ENCODE results near the gene PITX2.

PITX2 gene

GRCh38 chr4:110666030-110666429 lies 43.2 kb upstream of the PITX2 start:
- TF ChIP-seq CTCF (IDR thresholded peaks at IDR 0.05; ENCODE audit: low read depth, low read length, missing control alignments): no peak
- DNase-seq: no peak
- no peak overlapping the region for H3K4me3 ChIP-seq (ENCODE audit: low read depth, low read length)
- no peak overlapping the region for H3K27ac ChIP-seq
- H3K36me3 ChIP-seq (replicated peaks): no peaks in the 10 kb centered on the region
- in situ Hi-C loops (cut with HindIII; ENCODE audit: low pct_ligation_motif_present, low sequenced_read_pairs): no loop called here
- H3K27me3 ChIP-seq (replicated peaks): no peaks in the 10 kb centered on the region

GRCh38 chr4:110663738-110664444 lies 41.0 kb upstream of the PITX2 start:
- H3K27ac ChIP-seq: no peak overlapping the region
- H3K4me3 ChIP-seq (ENCODE audit: low read depth, low read length): no peak overlapping the region
- in situ Hi-C loops (cut with HindIII; ENCODE audit: low pct_ligation_motif_present, low sequenced_read_pairs): no loop called here
- DNase-seq: no peak
- no peaks in the 10 kb centered on the region for H3K27me3 ChIP-seq (replicated peaks)
- H3K36me3 ChIP-seq (replicated peaks): no peaks in the 10 kb centered on the region
- TF ChIP-seq CTCF (IDR thresholded peaks at IDR 0.05; ENCODE audit: low read depth, low read length, missing control alignments): no peak

- TF ChIP-seq CTCF (IDR thresholded peaks at IDR 0.05; ENCODE audit: low read depth, low read length, missing control alignments): no peak
- Histone ChIP-seq H3K4me3 (ENCODE audit: low read depth, low read length) (no peak overlapping the region), H3K27ac (no peak overlapping the region), H3K36me3 (replicated peaks) (no peaks in the 10 kb centered on the region), H3K27me3 (replicated peaks) (no peaks in the 10 kb centered on the region)
- in situ Hi-C loops (cut with HindIII; ENCODE audit: low pct_ligation_motif_present, low sequenced_read_pairs): no loop called here
- no peak for DNase-seq
These were observed 40.3 kb upstream of the PITX2 start for GRCh38 chr4:110663206-110663605.

GRCh38 chr4:110660755-110661154 lies 37.9 kb upstream of the PITX2 start:
- Histone ChIP-seq H3K4me3 (ENCODE audit: low read depth, low read length) (no peak overlapping the region), H3K27ac (no peak overlapping the region), H3K27me3 (replicated peaks) (no peaks in the 10 kb centered on the region), H3K36me3 (replicated peaks) (no peaks in the 10 kb centered on the region)
- DNase-seq: no peak
- in situ Hi-C loops (cut with HindIII; ENCODE audit: low pct_ligation_motif_present, low sequenced_read_pairs): no loop called here
- TF ChIP-seq CTCF (IDR thresholded peaks at IDR 0.05; ENCODE audit: low read depth, low read length, missing control alignments): no peak

DNA sequence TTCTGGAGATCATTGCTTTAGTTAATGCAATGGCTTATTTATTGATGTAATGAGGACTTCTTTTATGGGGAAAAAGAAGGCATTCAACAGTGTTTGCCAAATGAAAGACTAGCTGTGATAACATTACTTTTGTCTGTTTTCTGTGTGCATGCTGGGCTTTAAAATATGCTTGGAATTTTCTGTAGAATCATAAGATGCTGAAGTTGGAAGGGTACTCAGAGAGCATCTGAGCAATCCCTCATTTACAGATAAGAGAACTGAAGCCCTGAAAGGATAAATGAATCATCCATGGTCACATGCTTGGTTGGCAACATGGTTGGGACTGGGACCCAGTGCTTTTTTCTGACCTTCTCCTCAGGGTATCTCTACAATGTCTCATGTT lies 31.4 kb upstream of the PITX2 start:
- H3K4me3 ChIP-seq (ENCODE audit: low read depth, low read length): no peak overlapping the region
- no peaks in the 10 kb centered on the region for H3K27me3 ChIP-seq (replicated peaks)
- peak; percentile 20 for DNase-seq
- no peak overlapping the region for H3K27ac ChIP-seq
- TF ChIP-seq CTCF (IDR thresholded peaks at IDR 0.05; ENCODE audit: low read depth, low read length, missing control alignments): no peak
- in situ Hi-C loops (cut with HindIII; ENCODE audit: low pct_ligation_motif_present, low sequenced_read_pairs): no loop called here
- no peaks in the 10 kb centered on the region for H3K36me3 ChIP-seq (replicated peaks)

Data from brain microvascular endothelial cell (primary cell).